Measurements from ENCODE around the gene NPFFR1.
A peak's percentile ranks its signal among the peaks of the same experiment; 100 is the strongest.
"Not testable (repeated sequence)": the region's sequence is repeated elsewhere in the genome, so short reads cannot be mapped to it uniquely, and the experiment has no call there.

Gene NPFFR1

GRCh38 chr10:70254778-70255328 is 29.0 kb downstream of the NPFFR1 start:
- no peak for DNase-seq

GRCh38 chr10:70253878-70254765 is 29.7 kb downstream of the NPFFR1 start:
- no peak for DNase-seq

GRCh38 chr10:70250961-70251680 is 32.7 kb downstream of the NPFFR1 start:
- DNase-seq, result no peak

- no peak for DNase-seq
Observed at GRCh38 chr10:70247360-70247759, 36.4 kb downstream of the NPFFR1 start.

- DNase-seq, result no peak
Observed at GRCh38 chr10:70241081-70241480, 42.7 kb downstream of the NPFFR1 start.

GRCh38 chr10:70239986-70240385 is 43.8 kb downstream of the NPFFR1 start:
- not testable (repeated sequence) for DNase-seq

- not testable (repeated sequence) for DNase-seq
Observed at GRCh38 chr10:70239077-70239976, 44.5 kb downstream of the NPFFR1 start.

GRCh38 chr10:70237958-70238536 is 45.8 kb downstream of the NPFFR1 start:
- DNase-seq, result not testable (repeated sequence)

GRCh38 chr10:70234668-70235447 is 48.9 kb downstream of the NPFFR1 start:
- DNase-seq, result no peak

- no peak for DNase-seq
Observed at GRCh38 chr10:70233939-70234300, 49.9 kb downstream of the NPFFR1 start.

GRCh38 chr10:70233109-70233938 is 50.5 kb downstream of the NPFFR1 start, which contains the start of gene PPA1:
PPA1 (minus strand) TSS chr10:70233429; CDS start chr10:70233327, 102 bp downstream.
- DNase-seq, result peak; percentile 99

GRCh38 chr10:70232859-70233108 is 51.0 kb downstream of the NPFFR1 start:
- DNase-seq, result peak; percentile 6

GRCh38 chr10:70232155-70232858 is 51.5 kb downstream of the NPFFR1 start:
- DNase-seq, result peak; percentile 58

- no peak for DNase-seq
Observed at GRCh38 chr10:70228491-70228890, 55.3 kb downstream of the NPFFR1 start.

- DNase-seq, result no peak
Observed at GRCh38 chr10:70227548-70228320, 56.1 kb downstream of the NPFFR1 start.

- DNase-seq, result no peak
Observed at GRCh38 chr10:70223728-70224127, 60.1 kb downstream of the NPFFR1 start.

- DNase-seq, result not testable (repeated sequence)
Observed at GRCh38 chr10:70222811-70223447, 60.9 kb downstream of the NPFFR1 start.

GRCh38 chr10:70222340-70222794 is 61.4 kb downstream of the NPFFR1 start:
- DNase-seq, result no peak

- DNase-seq, result no peak
Observed at GRCh38 chr10:70221030-70221429, 62.8 kb downstream of the NPFFR1 start.
